K562 (cell line): ENCODE measurements around the gene DSP. TPM values are rescaled to one million over a fixed set of nuclear protein-coding genes. Genes with fewer than 3 reads are reported as not detected.

Experiments used
- ARID2 ChIP-seq: fragments of 450-650 bp; IDR thresholded peaks from 2 replicates; pipeline ENCODE4 v1.6.1; 2017; ENCODE audit warnings: antibody characterized with exemption, mild to moderate bottlenecking
- CSDE1 ChIP-seq, 2 experiments: fragments of 450-650 bp; IDR thresholded peaks; 2 replicates each; pipeline ENCODE4 v1.6.1; 2016; ENCODE audit warnings: mild to moderate bottlenecking in 1 of 2
- GTF2A2 ChIP-seq: IDR thresholded peaks from 2 replicates; pipeline ENCODE4 v1.6.1; 2016; ENCODE audit warnings: mild to moderate bottlenecking, missing genetic modification characterization, missing compliant biosample characterization
- HCFC1 ChIP-seq: IDR thresholded peaks from 2 replicates; pipeline ENCODE4 v1.6.1; 2012; ENCODE audit warnings: low read depth, low read length, improper control_type of control experiment
- KAT7 ChIP-seq: sonication (generic); formaldehyde crosslinking; IDR thresholded peaks from 2 replicates; pipeline ENCODE4 v1.8.0; 2022; ENCODE audit warnings: missing genetic modification reagents, mild to moderate bottlenecking, borderline replicate concordance
- KDM5B ChIP-seq: fragments of 200-600 bp; sonication (generic); IDR thresholded peaks from 2 replicates; pipeline ENCODE4 v1.6.1; 2012; ENCODE audit warnings: low read depth, mild to moderate bottlenecking, moderate library complexity, low read length, control low read depth, inconsistent platforms; ENCODE audit not compliant: insufficient replicate concordance
- KHSRP ChIP-seq: fragments of 450-650 bp; IDR thresholded peaks from 2 replicates; pipeline ENCODE4 v1.6.1; 2017
- MCM7 ChIP-seq, 2 experiments: fragments of 450-650 bp; IDR thresholded peaks; 2 replicates each; pipeline ENCODE4 v1.6.1; 2016 to 2018
- MYC ChIP-seq, 2 experiments: fragments of 250-450 bp in 1 of 2; sonication (Bioruptor Pico) in 1 of 2; IDR thresholded peaks; 2 replicates each; pipeline versions ENCODE4 v1.5.1 to v1.6.1; 2012 to 2021; ENCODE audit warnings: low read depth in 2 of 2, borderline replicate concordance in 1 of 2, improper control_type of control experiment in 1 of 2, low read length in 1 of 2, mild to moderate bottlenecking in 1 of 2, moderate library complexity in 1 of 2
- NCOA4 ChIP-seq: fragments of 450-650 bp; IDR thresholded peaks from 2 replicates; pipeline ENCODE4 v1.6.1; 2018; ENCODE audit warnings: mild to moderate bottlenecking; ENCODE audit not compliant: partially characterized antibody
- PCBP1 ChIP-seq: fragments of 200-400 bp; formaldehyde crosslinking; IDR thresholded peaks from 2 replicates; pipeline ENCODE4 v1.6.1; 2018; ENCODE audit warnings: mild to moderate bottlenecking, low read depth, low read length; ENCODE audit not compliant: poor library complexity, severe bottlenecking
- SIN3B ChIP-seq: fragments of 450-650 bp; IDR thresholded peaks from 2 replicates; pipeline ENCODE4 v1.6.1; 2017; ENCODE audit warnings: low read depth, mild to moderate bottlenecking, moderate library complexity
- SMARCE1 ChIP-seq: fragments of 450-650 bp; IDR thresholded peaks from 2 replicates; pipeline ENCODE4 v1.7.1; 2016; ENCODE audit warnings: mild to moderate bottlenecking
- SP2 ChIP-seq: IDR thresholded peaks from 2 replicates; pipeline ENCODE4 v1.6.1; 2011; ENCODE audit warnings: mild to moderate bottlenecking, low read depth, low read length, moderate library complexity; ENCODE audit not compliant: poor library complexity, severe bottlenecking; ENCODE audit errors: extremely low read depth
- SPI1 ChIP-seq: IDR thresholded peaks from 2 replicates; pipeline ENCODE4 v1.6.1; 2011; ENCODE audit warnings: low read depth, low read length, control low read depth, borderline replicate concordance
- THRB ChIP-seq: fragments of 450-650 bp; formaldehyde crosslinking; conservative IDR thresholded peaks from 2 replicates; pipeline ENCODE4 v1.4.0; 2022; ENCODE audit warnings: mild to moderate bottlenecking, missing genetic modification characterization
- ZFX ChIP-seq: sonication (generic); formaldehyde crosslinking; IDR thresholded peaks from 2 replicates; pipeline ENCODE4 v1.8.0; 2022; ENCODE audit warnings: mild to moderate bottlenecking, missing genetic modification reagents, moderate library complexity
- ZSCAN32 ChIP-seq: fragments of 450-650 bp; formaldehyde crosslinking; IDR thresholded peaks from 2 replicates; pipeline ENCODE4 v1.4.0; 2020; ENCODE audit warnings: mild to moderate bottlenecking, moderate library complexity
- polyA plus RNA-seq, 8 experiments: library from polyadenylated mRNA; depleted of rRNA in 4 of 8; stranded (reverse) in 5 of 8; unstranded in 3 of 8; fragments of >200 nt; fragmentation: Nextera tagmentation in 2 of 8; fragmentation: Illumina TruSeq in 1 of 8; extraction: Ambion mirVana in 2 of 8; extraction: Trizol in 1 of 8; gene quantifications; 2 replicates each; pipeline versions ENCODE4 v1.2.1 to v1.2.3, GENCODE V29; 2011 to 2014; ENCODE audit warnings: inconsistent platforms in 1 of 8, missing spikeins in 1 of 8
- total RNA-seq, 7 experiments: library from RNA; depleted of rRNA in 6 of 7; stranded (reverse); fragments of >200 nt in 6 of 7; fragmentation: Illumina TruSeq in 2 of 7; extraction: Trizol in 2 of 7; gene quantifications; 2 replicates each; pipeline versions ENCODE4 v1.2.1 to v1.2.3, GENCODE V29; 2011 to 2021; ENCODE audit warnings: low replicate concordance in 1 of 7
- TF ChIP-seq, protein P1 (sequence below): fragments of 450-650 bp; IDR thresholded peaks from 2 replicates; pipeline ENCODE4 v1.6.1; 2014; ENCODE audit warnings: low read depth, mild to moderate bottlenecking, moderate library complexity, borderline replicate concordance

DSP gene
- total and polyA plus RNA-seq, 9 of the 15 experiments (the other 6 are each of a cell fraction or from before 2014, with no cell fraction given): under 0.01 to 0.24 (median 0.03) TPM; not detected in 2

- no peak for TF ChIP-seq PCBP1
- 0 out of 2 replicates have a peak, but pooled peaks have one; percentile 62 for TF ChIP-seq SPI1
- TF ChIP-seq MCM7 (IDR thresholded peaks at IDR 0.05): no peak
- no peak for TF ChIP-seq GTF2A2 (tag)
- peak; percentile 85 for TF ChIP-seq ZFX (CRISPR knock-in tag)
- TF ChIP-seq, protein P1, sequence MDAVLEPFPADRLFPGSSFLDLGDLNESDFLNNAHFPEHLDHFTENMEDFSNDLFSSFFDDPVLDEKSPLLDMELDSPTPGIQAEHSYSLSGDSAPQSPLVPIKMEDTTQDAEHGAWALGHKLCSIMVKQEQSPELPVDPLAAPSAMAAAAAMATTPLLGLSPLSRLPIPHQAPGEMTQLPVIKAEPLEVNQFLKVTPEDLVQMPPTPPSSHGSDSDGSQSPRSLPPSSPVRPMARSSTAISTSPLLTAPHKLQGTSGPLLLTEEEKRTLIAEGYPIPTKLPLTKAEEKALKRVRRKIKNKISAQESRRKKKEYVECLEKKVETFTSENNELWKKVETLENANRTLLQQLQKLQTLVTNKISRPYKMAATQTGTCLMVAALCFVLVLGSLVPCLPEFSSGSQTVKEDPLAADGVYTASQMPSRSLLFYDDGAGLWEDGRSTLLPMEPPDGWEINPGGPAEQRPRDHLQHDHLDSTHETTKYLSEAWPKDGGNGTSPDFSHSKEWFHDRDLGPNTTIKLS: peak; percentile 32; the same call in 1 of the 2 replicates
- TF ChIP-seq KAT7 (CRISPR knock-in tag): peak; percentile 68; the same call in 1 of the 2 replicates
- peak; percentile 26; the same call in 1 of the 2 replicates for TF ChIP-seq HCFC1
- TF ChIP-seq KDM5B: peak; percentile 94
- no peak for TF ChIP-seq ARID2
- no peak for TF ChIP-seq SMARCE1
- TF ChIP-seq NCOA4: no peak
- no peak for TF ChIP-seq SIN3B
- no peak for TF ChIP-seq CSDE1 (IDR thresholded peaks at IDR 0.05)
- no peak for TF ChIP-seq THRB
- no peak for TF ChIP-seq SP2
- TF ChIP-seq KHSRP: no peak
- no peak for TF ChIP-seq ZSCAN32 (CRISPR knock-in tag)
- no peak; the same call in 1 of the 2 replicates for TF ChIP-seq MYC (IDR thresholded peaks at IDR 0.05; ENCODE audit: low read depth, low read length)
- TF ChIP-seq MYC (CRISPR knock-in tag; IDR thresholded peaks at IDR 0.05; ENCODE audit: borderline replicate concordance, low read depth): no peak; the same call in 1 of the 2 replicates
These were observed 48.8 kb downstream of the DSP start, which contains the start of gene SNRNP48 (continued) for GRCh38 chr6:7589949-7590917.
